GM23338 (cell line): Measurements from ENCODE around the gene RBM19.

Experiments
- CTCF ChIP-seq, 2 experiments: fragments of 200-600 bp in 1 of 2; sonication (generic) in 1 of 2; conservative IDR thresholded peaks; 2 replicates each; pipeline versions ENCODE4 v1.5.1 to v1.6.1; 2016 to 2017; ENCODE audit warnings: antibody characterized with exemption in 2 of 2, low read depth in 2 of 2, mild to moderate bottlenecking in 2 of 2, moderate library complexity in 1 of 2
- ETS1 ChIP-seq: IDR thresholded peaks from 2 replicates; pipeline ENCODE4 v1.6.1; 2016; ENCODE audit warnings: antibody characterized with exemption
- EZH2 ChIP-seq: fragments of 200-600 bp; sonication (generic); IDR thresholded peaks from one replicate; pipeline ENCODE4 v1.8.0; 2017; ENCODE audit warnings: antibody characterized with exemption, mild to moderate bottlenecking, low read depth; ENCODE audit not compliant: unreplicated experiment
- NANOG ChIP-seq: IDR thresholded peaks from 2 replicates; pipeline ENCODE4 v1.6.1; 2016; ENCODE audit warnings: antibody characterized with exemption, borderline replicate concordance
- POLR2AphosphoS5 ChIP-seq: IDR thresholded peaks from 2 replicates; pipeline ENCODE4 v1.6.1; 2016; ENCODE audit warnings: antibody characterized with exemption, low read depth
- REST ChIP-seq: IDR thresholded peaks from one replicate; pipeline ENCODE4 v1.6.1; 2018; ENCODE audit warnings: antibody characterized with exemption; ENCODE audit not compliant: unreplicated experiment

- TF ChIP-seq EZH2 (no peak), CTCF (conservative IDR thresholded peaks at IDR 0.05; ENCODE audit: low read depth in 2 of 2) (no peak), REST (no peak), ETS1 (no peak), POLR2AphosphoS5 (no peak), NANOG (no peak)
Measured at GRCh38 chr12:113774526-113774925, 191.6 kb downstream of the RBM19 start.
